ENCODE results near the gene SNX18.

SNX18 gene

DNA sequence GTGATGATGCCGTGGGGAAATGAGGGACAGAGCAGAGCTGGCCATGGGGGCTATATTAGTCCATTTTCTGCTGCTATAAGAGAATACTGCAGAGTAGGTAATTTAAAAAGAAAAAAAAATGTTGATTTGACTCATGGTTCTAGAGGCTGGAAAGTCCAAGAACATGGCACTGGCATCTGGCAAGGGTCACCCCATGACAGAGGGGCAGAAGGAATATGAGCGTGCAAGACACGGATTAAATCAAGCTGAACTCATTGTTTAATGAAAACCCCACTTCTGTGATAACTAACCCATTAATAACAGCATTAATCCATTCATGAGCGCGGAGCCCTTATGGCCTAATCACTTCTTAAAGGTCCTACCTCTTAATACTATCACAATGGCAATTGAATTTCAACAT is 68.8 kb downstream of the SNX18 start:
- DNase-seq: no peak

DNA sequence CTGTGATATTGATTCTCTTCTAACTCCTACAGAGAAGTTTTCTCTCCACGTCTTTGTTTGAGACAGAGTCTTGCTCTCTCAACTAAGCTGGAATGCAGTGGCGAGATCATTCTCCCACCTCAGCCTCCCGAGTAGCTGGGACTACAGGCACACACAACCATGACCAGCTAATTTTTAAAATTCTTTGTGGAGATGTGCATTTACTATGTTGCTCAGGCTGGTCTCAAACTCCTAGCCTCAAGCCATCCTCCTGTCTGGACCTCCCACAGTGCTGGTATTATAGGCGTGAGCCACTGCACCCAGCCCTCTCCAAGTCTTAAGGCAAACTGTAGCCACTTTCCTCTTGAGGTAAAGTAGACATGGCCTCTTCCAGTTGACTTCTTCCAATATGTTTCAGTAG is 72.2 kb downstream of the SNX18 start:
- no peak for DNase-seq

DNA sequence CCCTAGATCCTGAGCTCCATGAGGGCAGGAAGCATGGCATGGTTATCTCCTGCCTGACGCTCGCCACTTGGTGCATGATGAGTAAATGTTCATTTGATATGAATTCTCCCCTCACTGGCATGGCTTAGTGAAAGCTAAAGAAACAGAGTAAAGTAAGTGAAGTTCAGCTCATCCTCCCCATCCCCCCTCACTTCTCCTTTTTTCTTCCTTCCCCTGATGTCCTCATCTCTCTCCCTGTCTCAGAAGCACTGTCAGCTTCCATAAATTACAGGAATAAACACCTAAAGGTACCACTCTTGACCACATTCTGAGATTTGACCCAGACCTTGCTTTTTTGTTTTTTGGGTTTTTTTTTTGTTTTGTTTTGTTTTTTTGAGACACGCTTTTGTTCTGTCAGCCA is 73.3 kb downstream of the SNX18 start:
- DNase-seq: no peak

DNA sequence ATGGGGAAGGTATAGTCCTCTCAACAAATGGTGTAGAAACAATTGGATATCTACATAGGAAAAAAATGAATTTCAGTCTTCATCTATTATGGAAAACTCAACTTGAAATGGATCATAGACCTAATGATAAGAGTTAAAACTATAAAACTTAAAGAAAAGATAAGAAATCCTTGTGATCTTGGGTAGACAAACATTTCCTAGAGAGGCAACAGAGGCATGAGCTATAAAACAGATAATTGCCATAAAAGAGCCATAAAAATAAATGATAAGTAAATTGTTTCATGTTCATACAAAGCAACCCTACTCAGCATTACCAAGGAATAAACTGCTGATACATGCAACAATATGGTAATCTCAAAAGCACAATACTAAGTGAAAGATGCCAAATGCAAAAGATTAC is 76.2 kb downstream of the SNX18 start:
- no peak for DNase-seq

DNA sequence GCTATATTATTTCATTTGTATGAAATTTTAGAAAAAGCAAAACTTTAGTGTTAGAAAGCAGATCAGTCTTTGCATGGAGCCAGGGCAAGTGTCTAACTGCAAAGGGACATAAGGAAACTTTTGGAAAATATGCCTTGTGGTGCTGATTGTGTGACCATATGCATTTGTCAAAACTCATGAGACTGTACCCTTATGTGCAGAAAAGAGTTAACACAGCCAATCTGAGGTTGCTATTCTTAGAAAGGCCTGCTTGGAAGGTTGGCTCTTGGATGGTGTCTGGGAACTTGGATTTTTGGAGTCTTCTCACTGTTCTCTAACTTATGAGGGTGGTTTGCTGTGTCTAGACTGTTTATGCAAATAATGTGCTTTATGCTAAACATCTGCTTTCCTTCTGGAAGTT is 76.6 kb downstream of the SNX18 start:
- no peak for DNase-seq

DNA sequence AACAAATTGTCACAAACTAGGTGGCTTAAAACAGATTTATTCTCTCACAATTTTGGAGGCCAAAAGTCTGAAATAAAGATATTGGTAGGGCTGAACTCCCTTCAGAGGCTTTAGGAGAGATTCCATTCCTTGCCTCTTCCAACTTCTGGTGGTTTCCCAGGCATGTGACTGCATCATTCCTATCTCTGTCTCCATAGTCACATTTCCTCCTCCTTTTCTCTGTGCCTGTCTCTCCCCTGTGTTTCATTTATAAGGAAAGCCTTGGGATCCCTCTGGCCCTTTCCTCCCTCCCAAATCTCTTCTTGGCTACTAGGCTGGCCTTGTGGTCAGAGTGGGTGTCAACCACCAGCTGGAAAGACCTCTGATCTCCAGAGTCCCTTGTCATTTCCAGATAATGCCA is 78.2 kb downstream of the SNX18 start:
- no peak for DNase-seq
